Astrocyte (in vitro differentiated cells and primary cell): ENCODE results near the gene PNPLA7. TPM values are rescaled to one million over a fixed set of nuclear protein-coding genes. Genes with fewer than 3 reads are reported as not detected.
"Not testable (repeated sequence)": the region's sequence is repeated elsewhere in the genome, so short reads cannot be mapped to it uniquely, and the experiment has no call there.

ENCODE experiments used
- DNase-seq: peaks from one replicate; pipeline ENCODE4 v3.0.0-alpha.2; 2010; ENCODE audit warnings: low read depth
- FAIRE-seq: peaks from 2 replicates; lab custom pipeline; 2011; peaks lifted over from hg19 to GRCh38; lab: Jason Lieb, UNC
- H2AFZ ChIP-seq: 2 replicates; pipeline ENCODE4 v1.6.0; 2012; ENCODE audit warnings: low read depth, low read length, inconsistent platforms
- H3K27ac ChIP-seq: 2 replicates; pipeline ENCODE4 v1.5.1; 2011; ENCODE audit warnings: low read depth, low read length, inconsistent platforms
- H3K27me3 ChIP-seq: 2 replicates; pipeline ENCODE4 v1.6.0; 2011; ENCODE audit warnings: low read length, inconsistent platforms; ENCODE audit not compliant: insufficient read depth
- H3K36me3 ChIP-seq: 2 replicates; pipeline ENCODE4 v1.5.1; 2011; ENCODE audit warnings: low read length, inconsistent platforms; ENCODE audit not compliant: insufficient read depth
- H3K4me1 ChIP-seq: 2 replicates; pipeline ENCODE4 v1.5.1; 2011; ENCODE audit warnings: low read length, inconsistent platforms; ENCODE audit not compliant: insufficient read depth
- H3K4me2 ChIP-seq: 2 replicates; pipeline ENCODE4 v1.6.0; 2012; ENCODE audit warnings: low read length, inconsistent platforms
- H3K4me3 ChIP-seq: 2 replicates; pipeline ENCODE4 v1.5.1; 2011; ENCODE audit warnings: low read depth, mild to moderate bottlenecking, low read length, inconsistent platforms; ENCODE audit not compliant: insufficient read depth
- H3K79me2 ChIP-seq: 2 replicates; pipeline ENCODE4 v1.6.0; 2012; ENCODE audit warnings: mild to moderate bottlenecking, low read length, inconsistent platforms; ENCODE audit not compliant: insufficient read depth
- H3K9ac ChIP-seq: 2 replicates; pipeline ENCODE4 v1.6.0; 2012; ENCODE audit warnings: mild to moderate bottlenecking, low read length, inconsistent platforms
- H3K9me3 ChIP-seq: 2 replicates; pipeline ENCODE4 v1.5.1; 2012; ENCODE audit warnings: low read depth, mild to moderate bottlenecking, low read length, inconsistent platforms; ENCODE audit not compliant: insufficient read depth
- H4K20me1 ChIP-seq: 2 replicates; pipeline ENCODE4 v1.6.0; 2012; ENCODE audit warnings: low read length, inconsistent platforms; ENCODE audit not compliant: insufficient read depth
- H3K27ac Mint-ChIP-seq: one replicate; pipeline ENCODE4 v1.8.0; 2021; ENCODE audit warnings: mild to moderate bottlenecking, mixed read lengths; ENCODE audit not compliant: unreplicated experiment
- H3K27me3 Mint-ChIP-seq: one replicate; pipeline ENCODE4 v1.8.0; 2021; ENCODE audit warnings: low read depth, mixed read lengths; ENCODE audit not compliant: unreplicated experiment
- H3K36me3 Mint-ChIP-seq: one replicate; pipeline ENCODE4 v1.8.0; 2021; ENCODE audit warnings: low read depth, mixed read lengths; ENCODE audit not compliant: unreplicated experiment
- H3K4me1 Mint-ChIP-seq: one replicate; pipeline ENCODE4 v1.8.0; 2021; ENCODE audit warnings: low read depth, mixed read lengths; ENCODE audit not compliant: unreplicated experiment
- H3K4me3 Mint-ChIP-seq: one replicate; pipeline ENCODE4 v1.8.0; 2021; ENCODE audit warnings: mild to moderate bottlenecking, moderate library complexity, mixed read lengths; ENCODE audit not compliant: unreplicated experiment
- H3K9me3 Mint-ChIP-seq: one replicate; pipeline ENCODE4 v1.8.0; 2021; ENCODE audit warnings: mild to moderate bottlenecking, mixed read lengths; ENCODE audit not compliant: unreplicated experiment
- CTCF ChIP-seq: IDR thresholded peaks from 2 replicates; pipeline ENCODE4 v1.5.1; 2011; ENCODE audit warnings: low read depth, mild to moderate bottlenecking, inconsistent platforms, low read length, moderate library complexity; ENCODE audit not compliant: insufficient read depth
- EZH2 ChIP-seq: IDR thresholded peaks from 2 replicates; pipeline ENCODE4 v1.6.1; 2012; ENCODE audit warnings: mild to moderate bottlenecking, low read length, inconsistent platforms; ENCODE audit not compliant: insufficient read depth
- total RNA-seq: library from RNA; stranded (reverse); gene quantifications from 2 replicates; pipeline ENCODE4 v1.2.1, GENCODE V29; 2021

PNPLA7 gene
- total RNA-seq, 1 donor from 2014 or later = 2.6 TPM

GRCh38 chr9:137540536-137540935 lies 9.7 kb downstream of the PNPLA7 start:
- no peaks in the 10 kb centered on the region for H3K9me3 ChIP-seq
- no peaks in the 10 kb centered on the region for H4K20me1 ChIP-seq
- H3K9me3 Mint-ChIP-seq = peaks cover 2% of the 10 kb centered on the region
- no peak overlapping the region for H3K4me3 ChIP-seq
- H3K36me3 Mint-ChIP-seq = peaks cover 13% of the 10 kb centered on the region
- H3K4me1 Mint-ChIP-seq = peaks cover 7% of the 10 kb centered on the region
- FAIRE-seq (no peak), DNase-seq (no peak)
- no peak overlapping the region for H3K4me3 Mint-ChIP-seq
- H3K79me2 ChIP-seq = no peaks in the 10 kb centered on the region
- no peaks in the 10 kb centered on the region for H3K36me3 ChIP-seq
- peaks cover 4% of the 10 kb centered on the region for H3K4me1 ChIP-seq
- no peak overlapping the region for H3K9ac ChIP-seq
- no peak overlapping the region for H2AFZ ChIP-seq
- no peak overlapping the region for H3K27ac ChIP-seq
- TF ChIP-seq EZH2 (no peak), CTCF (no peak)
- no peaks in the 10 kb centered on the region for H3K27me3 Mint-ChIP-seq
- no peaks in the 10 kb centered on the region for H3K27me3 ChIP-seq
- no peak overlapping the region for H3K4me2 ChIP-seq
- H3K27ac Mint-ChIP-seq = no peak overlapping the region

GRCh38 chr9:137538058-137538457 lies 12.1 kb downstream of the PNPLA7 start:
- H3K36me3 ChIP-seq = no peaks in the 10 kb centered on the region
- H3K36me3 Mint-ChIP-seq = peaks cover 14% of the 10 kb centered on the region
- H3K4me1 ChIP-seq = no peaks in the 10 kb centered on the region
- no peaks in the 10 kb centered on the region for H3K27me3 ChIP-seq
- no peak overlapping the region for H2AFZ ChIP-seq
- no peak overlapping the region for H3K4me3 ChIP-seq
- no peaks in the 10 kb centered on the region for H3K4me1 Mint-ChIP-seq
- H3K4me3 Mint-ChIP-seq = no peak overlapping the region
- H4K20me1 ChIP-seq = no peaks in the 10 kb centered on the region
- no peak for TF ChIP-seq CTCF
- TF ChIP-seq EZH2 = no peak
- H3K79me2 ChIP-seq = no peaks in the 10 kb centered on the region
- FAIRE-seq (no peak), DNase-seq (no peak)
- no peak overlapping the region for H3K9ac ChIP-seq
- H3K27ac Mint-ChIP-seq = no peak overlapping the region
- no peak overlapping the region for H3K4me2 ChIP-seq
- H3K27ac ChIP-seq = no peak overlapping the region
- H3K9me3 Mint-ChIP-seq = peaks cover 5% of the 10 kb centered on the region
- H3K27me3 Mint-ChIP-seq = no peaks in the 10 kb centered on the region
- no peaks in the 10 kb centered on the region for H3K9me3 ChIP-seq

GRCh38 chr9:137536594-137537131 lies 13.5 kb downstream of the PNPLA7 start:
- not testable (repeated sequence) for H4K20me1 ChIP-seq, H3K27ac Mint-ChIP-seq, H3K4me2 ChIP-seq, H3K36me3 ChIP-seq, H3K9me3 Mint-ChIP-seq, H3K27ac ChIP-seq, H3K27me3 ChIP-seq, FAIRE-seq, H3K9ac ChIP-seq, DNase-seq, H2AFZ ChIP-seq, H3K27me3 Mint-ChIP-seq, H3K9me3 ChIP-seq, H3K79me2 ChIP-seq, H3K4me1 ChIP-seq, H3K4me1 Mint-ChIP-seq, H3K4me3 ChIP-seq
- Mint-ChIP-seq H3K36me3 (peaks cover 17% of the 10 kb centered on the region), H3K4me3 (peak overlapping the region; percentile 16)
